Left lung (tissue), 10 donors: ENCODE data around the gene OSBPL1A. TPM values are rescaled to one million over a fixed set of nuclear protein-coding genes. Genes with fewer than 3 reads are reported as not detected.

Experiments
- ATAC-seq: fragments of 200-7000 bp; cut with Tn5 transposase; one replicate; pipeline ENCODE4 v1.9.1; 2020; ENCODE audit warnings: moderate library complexity
- DNase-seq, 4 donors: peaks; one replicate each; pipeline ENCODE4 v3.0.0-alpha.2; 2013 to 2020
- H3K27ac ChIP-seq, 2 donors: fragments of 200-600 bp; sonication (generic) in 1 of 2; one replicate each; pipeline versions ENCODE4 v1.5.0 to v1.8.0; 2020 to 2021
- H3K27me3 ChIP-seq, 2 donors: fragments of 200-600 bp; sonication (generic) in 1 of 2; one replicate each; pipeline versions ENCODE4 v1.5.0 to v1.8.0; 2020 to 2021
- H3K36me3 ChIP-seq, 2 donors: fragments of 200-600 bp; sonication (generic) in 1 of 2; one replicate each; pipeline versions ENCODE4 v1.5.0 to v1.8.0; 2020 to 2021
- H3K4me1 ChIP-seq, 2 donors: fragments of 200-600 bp; one replicate each; pipeline ENCODE4 v1.8.0; 2021
- H3K4me3 ChIP-seq, 2 donors: fragments of 200-600 bp; sonication (generic) in 1 of 2; one replicate each; pipeline versions ENCODE4 v1.5.0 to v1.8.0; 2020 to 2021; ENCODE audit warnings: mild to moderate bottlenecking in 1 of 2
- H3K9me3 ChIP-seq, 2 donors: fragments of 200-600 bp; sonication (generic) in 1 of 2; one replicate each; pipeline versions ENCODE4 v1.5.0 to v1.8.0; 2020 to 2021
- intact Hi-C, 2 donors: fragments of 100-400 bp; cut with DNase I; formaldehyde crosslinking; loops; one replicate each; pipeline versions ENCODE4 v1.11.2 to v1.14.2; 2022
- polyA plus RNA-seq, 6 donors: library from polyadenylated mRNA; unstranded; fragments of 120-200 nt; gene quantifications; one replicate each; pipeline ENCODE4 v1.2.1, GENCODE V29; 2013; ENCODE audit not compliant: insufficient read length in 6 of 6
- total RNA-seq, 2 donors: library from RNA; stranded (reverse); fragmentation: NEBNext Ultra II Directional; extraction: Animal tissue kit (Norgen Biotek cat#: 25700); gene quantifications; one replicate each; pipeline ENCODE4 v1.2.1, GENCODE V29; 2021
- TF ChIP-seq, protein P1 (sequence below), 2 donors: fragments of 200-600 bp; sonication (generic) in 1 of 2; IDR thresholded peaks; one replicate each; pipeline versions ENCODE4 v1.5.0 to v1.8.0; 2021; ENCODE audit warnings: antibody characterized with exemption in 2 of 2
- donor health status: DM: no; HTN: yes; CAD: no.
- donor health status: DM: no; HTN: no; CAD: no.

OSBPL1A gene
- total and polyA plus RNA-seq, 8 donors = 29.6 to 65.7 (median 55.1) TPM

DNA sequence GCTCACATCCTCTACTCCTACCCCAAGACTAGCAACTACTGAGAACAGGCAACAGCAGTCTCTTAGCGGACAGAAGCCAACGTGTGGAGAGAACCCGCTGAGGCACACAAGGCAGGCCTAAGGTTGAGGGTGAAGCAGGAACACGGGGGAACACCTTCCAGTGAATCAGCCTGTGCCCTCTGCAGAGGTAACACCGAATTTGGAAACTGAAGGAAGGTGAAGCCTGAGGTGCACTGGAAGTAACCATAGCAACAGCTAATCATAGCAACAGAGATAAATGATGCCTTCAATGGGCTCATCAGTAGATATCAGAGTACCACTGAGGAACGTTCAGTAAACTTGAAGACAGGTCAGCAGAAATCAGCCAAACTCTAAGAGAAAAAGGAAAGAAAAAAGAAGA is 43.3 kb downstream of the OSBPL1A start:
- no peaks in the 10 kb centered on the region for H3K27me3 ChIP-seq
- H3K27ac ChIP-seq = no peak overlapping the region
- no peaks in the 10 kb centered on the region for H3K4me1 ChIP-seq
- DNase-seq (no peak), ATAC-seq (no peak)
- intact Hi-C loops = loop anchor here in 1 of 2 donors (10.0 kb wide), 1 partner anchor 131 kb away; no protein-coding TSS in a partner anchor
- TF ChIP-seq, protein P1, sequence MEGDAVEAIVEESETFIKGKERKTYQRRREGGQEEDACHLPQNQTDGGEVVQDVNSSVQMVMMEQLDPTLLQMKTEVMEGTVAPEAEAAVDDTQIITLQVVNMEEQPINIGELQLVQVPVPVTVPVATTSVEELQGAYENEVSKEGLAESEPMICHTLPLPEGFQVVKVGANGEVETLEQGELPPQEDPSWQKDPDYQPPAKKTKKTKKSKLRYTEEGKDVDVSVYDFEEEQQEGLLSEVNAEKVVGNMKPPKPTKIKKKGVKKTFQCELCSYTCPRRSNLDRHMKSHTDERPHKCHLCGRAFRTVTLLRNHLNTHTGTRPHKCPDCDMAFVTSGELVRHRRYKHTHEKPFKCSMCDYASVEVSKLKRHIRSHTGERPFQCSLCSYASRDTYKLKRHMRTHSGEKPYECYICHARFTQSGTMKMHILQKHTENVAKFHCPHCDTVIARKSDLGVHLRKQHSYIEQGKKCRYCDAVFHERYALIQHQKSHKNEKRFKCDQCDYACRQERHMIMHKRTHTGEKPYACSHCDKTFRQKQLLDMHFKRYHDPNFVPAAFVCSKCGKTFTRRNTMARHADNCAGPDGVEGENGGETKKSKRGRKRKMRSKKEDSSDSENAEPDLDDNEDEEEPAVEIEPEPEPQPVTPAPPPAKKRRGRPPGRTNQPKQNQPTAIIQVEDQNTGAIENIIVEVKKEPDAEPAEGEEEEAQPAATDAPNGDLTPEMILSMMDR (IDR thresholded peaks at IDR 0.05) = no peak
- H3K9me3 ChIP-seq = no peaks in the 10 kb centered on the region
- no peaks in the 10 kb centered on the region for H3K36me3 ChIP-seq
- H3K4me3 ChIP-seq = no peak overlapping the region

DNA sequence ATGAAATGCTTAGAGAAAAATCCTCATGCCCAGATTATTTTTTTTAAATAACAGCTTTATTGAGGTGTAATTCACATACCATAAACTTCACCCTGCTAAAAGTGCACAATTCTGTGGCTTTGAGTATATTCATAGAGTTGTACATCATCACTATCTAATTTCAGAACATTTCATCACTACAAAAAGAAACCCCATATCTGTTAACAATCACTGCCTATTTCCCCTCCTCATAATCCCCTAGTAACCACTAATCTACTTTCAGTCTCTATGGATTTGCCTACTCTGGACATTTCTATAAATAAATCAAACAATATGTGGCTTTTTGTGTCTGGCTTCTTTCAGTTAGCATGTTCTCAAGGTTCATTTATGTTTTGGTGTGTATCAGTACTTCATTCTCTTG is 51.4 kb downstream of the OSBPL1A start:
- intact Hi-C loops = no loop called here
- H3K4me1 ChIP-seq = no peaks in the 10 kb centered on the region
- H3K36me3 ChIP-seq = no peaks in the 10 kb centered on the region
- no peaks in the 10 kb centered on the region for H3K9me3 ChIP-seq
- no peaks in the 10 kb centered on the region for H3K27me3 ChIP-seq
- H3K4me3 ChIP-seq = no peak overlapping the region
- DNase-seq (no peak), ATAC-seq (no peak)
- TF ChIP-seq, protein P1 (IDR thresholded peaks at IDR 0.05) = no peak
- no peak overlapping the region for H3K27ac ChIP-seq

DNA sequence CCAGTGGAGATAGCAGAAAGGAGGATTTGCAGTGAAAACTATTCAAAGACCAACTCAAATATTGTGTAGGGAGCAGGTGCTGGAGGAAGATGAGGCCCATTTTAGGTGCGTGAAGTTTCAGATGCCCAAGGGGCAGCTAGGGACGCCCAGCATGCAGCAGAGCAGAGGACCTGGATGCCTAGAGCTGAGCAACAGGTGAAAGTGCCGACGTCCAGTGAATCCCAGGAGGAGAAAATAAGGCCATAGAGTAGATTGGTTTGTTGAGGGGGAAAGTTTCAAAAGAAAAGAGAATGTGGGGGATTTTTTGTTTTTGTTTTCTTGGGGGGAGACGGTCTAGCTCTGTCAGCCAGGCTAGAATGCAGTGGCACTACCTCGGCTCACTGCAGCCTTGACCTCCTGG is 53.1 kb downstream of the OSBPL1A start:
- Histone ChIP-seq H3K9me3 (no peaks in the 10 kb centered on the region), H3K4me1 (no peaks in the 10 kb centered on the region), H3K36me3 (no peaks in the 10 kb centered on the region), H3K27me3 (no peaks in the 10 kb centered on the region), H3K27ac (no peak overlapping the region), H3K4me3 (no peak overlapping the region)
- DNase-seq (no peak), ATAC-seq (no peak)
- TF ChIP-seq, protein P1 (IDR thresholded peaks at IDR 0.05) = no peak
- intact Hi-C loops = no loop called here

DNA sequence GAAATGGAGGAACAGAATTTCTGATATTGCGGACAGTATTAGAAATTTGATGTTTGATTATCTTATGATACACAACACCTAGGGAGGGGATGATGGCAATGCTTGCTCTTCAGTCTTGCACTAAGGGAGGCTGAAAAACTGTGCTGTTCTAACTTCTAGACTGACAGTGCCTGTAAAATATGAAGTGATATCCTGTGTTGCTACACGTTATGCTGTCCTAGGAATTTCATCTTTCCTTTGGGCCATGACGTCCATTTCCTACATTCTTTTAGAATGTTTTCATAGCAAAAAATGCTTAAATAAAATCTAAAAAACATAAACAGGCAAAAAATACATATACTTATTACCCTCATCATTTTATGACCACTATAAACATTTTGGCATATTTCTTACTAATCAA is 55.3 kb downstream of the OSBPL1A start:
- no peak overlapping the region for H3K27ac ChIP-seq
- H3K4me3 ChIP-seq = no peak overlapping the region
- H3K27me3 ChIP-seq = no peaks in the 10 kb centered on the region
- TF ChIP-seq, protein P1 (IDR thresholded peaks at IDR 0.05) = no peak
- no peak for DNase-seq
- intact Hi-C loops = no loop called here
- no peaks in the 10 kb centered on the region for H3K9me3 ChIP-seq
- no peaks in the 10 kb centered on the region for H3K36me3 ChIP-seq
- H3K4me1 ChIP-seq = no peaks in the 10 kb centered on the region
- ATAC-seq = no peak

DNA sequence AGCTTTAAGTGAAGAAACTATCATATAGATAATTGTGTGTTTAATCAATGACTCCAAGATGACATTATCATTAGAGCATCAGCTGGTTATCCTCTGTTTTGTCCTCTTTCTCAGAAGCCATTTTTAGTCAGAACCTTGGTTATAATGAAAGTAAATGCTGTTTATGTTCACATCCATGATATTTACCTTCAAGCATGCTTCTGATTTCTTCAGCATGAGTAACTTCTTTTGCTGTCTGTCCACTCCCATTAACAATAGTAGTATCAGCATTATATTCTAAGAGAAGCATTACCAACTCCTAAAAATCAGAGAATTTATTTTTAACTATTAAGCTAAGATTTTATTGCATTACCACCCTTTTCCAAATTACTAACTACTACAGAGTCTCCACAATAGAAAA is 56.3 kb downstream of the OSBPL1A start:
- Histone ChIP-seq H3K9me3 (no peaks in the 10 kb centered on the region), H3K27ac (no peak overlapping the region), H3K36me3 (no peaks in the 10 kb centered on the region), H3K4me3 (no peak overlapping the region), H3K27me3 (no peaks in the 10 kb centered on the region), H3K4me1 (no peaks in the 10 kb centered on the region)
- intact Hi-C loops = no loop called here
- TF ChIP-seq, protein P1 (IDR thresholded peaks at IDR 0.05) = no peak
- ATAC-seq (no peak), DNase-seq (no peak)
